ENCODE results near the gene TPSG1.

The TPSG1 gene

DNA sequence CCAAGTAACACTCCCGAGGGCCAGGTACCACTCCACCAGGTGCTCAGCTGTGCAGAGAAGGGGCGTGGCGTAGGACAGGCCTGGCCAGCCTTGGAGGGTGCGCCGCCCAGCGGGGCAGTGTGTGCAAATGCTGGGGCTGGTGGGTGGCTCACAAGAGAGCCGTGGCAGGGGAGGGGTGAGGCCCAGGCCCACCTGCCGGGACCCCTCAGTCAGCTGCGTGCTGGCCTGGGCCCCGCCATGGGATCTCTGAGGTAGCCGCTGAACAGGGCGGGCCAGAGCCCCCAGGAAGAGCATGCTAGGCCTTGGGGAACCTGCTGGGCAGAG is 8.8 kb downstream of the TPSG1 start:
- H3K9me3 ChIP-seq (ENCODE audit: insufficient read depth, low read length, severe bottlenecking) = no peaks in the 10 kb centered on the region
- TF ChIP-seq EZH2 (IDR thresholded peaks at IDR 0.05; ENCODE audit: borderline replicate concordance, low read depth, low read length, severe bottlenecking) = no peak
- TF ChIP-seq CTCF (IDR thresholded peaks at IDR 0.05; ENCODE audit: borderline replicate concordance, extremely low read depth, low read length, poor library complexity, severe bottlenecking) = no peak
- no peaks in the 10 kb centered on the region for H3K27me3 ChIP-seq (ENCODE audit: insufficient read depth, low read length, poor library complexity)
- ATAC-seq (ENCODE audit: insufficient read depth, low read depth) (no peak), DNase-seq (no peak)
- H3K4me1 ChIP-seq (ENCODE audit: insufficient read depth, low read length) = no peaks in the 10 kb centered on the region
- H3K9ac ChIP-seq (ENCODE audit: low read depth, low read length) = no peak overlapping the region
- H3K4me3 ChIP-seq (ENCODE audit: low read depth in 1 of 2, low read length in 2 of 2) = no peak overlapping the region
- H3K27ac ChIP-seq (ENCODE audit: low read length) = no peak overlapping the region
- H3K4me2 ChIP-seq (ENCODE audit: insufficient read depth, low read length) = no peak overlapping the region
- H2AFZ ChIP-seq (ENCODE audit: low read depth, low read length) = no peak overlapping the region
- H3K36me3 ChIP-seq (ENCODE audit: insufficient read depth, low read length) = no peaks in the 10 kb centered on the region
- H4K20me1 ChIP-seq (ENCODE audit: insufficient read depth, low read length) = peaks cover 4% of the 10 kb centered on the region; the same call in 1 of the 2 replicates
- no peaks in the 10 kb centered on the region for H3K79me2 ChIP-seq (ENCODE audit: insufficient read depth, low read length)

DNA sequence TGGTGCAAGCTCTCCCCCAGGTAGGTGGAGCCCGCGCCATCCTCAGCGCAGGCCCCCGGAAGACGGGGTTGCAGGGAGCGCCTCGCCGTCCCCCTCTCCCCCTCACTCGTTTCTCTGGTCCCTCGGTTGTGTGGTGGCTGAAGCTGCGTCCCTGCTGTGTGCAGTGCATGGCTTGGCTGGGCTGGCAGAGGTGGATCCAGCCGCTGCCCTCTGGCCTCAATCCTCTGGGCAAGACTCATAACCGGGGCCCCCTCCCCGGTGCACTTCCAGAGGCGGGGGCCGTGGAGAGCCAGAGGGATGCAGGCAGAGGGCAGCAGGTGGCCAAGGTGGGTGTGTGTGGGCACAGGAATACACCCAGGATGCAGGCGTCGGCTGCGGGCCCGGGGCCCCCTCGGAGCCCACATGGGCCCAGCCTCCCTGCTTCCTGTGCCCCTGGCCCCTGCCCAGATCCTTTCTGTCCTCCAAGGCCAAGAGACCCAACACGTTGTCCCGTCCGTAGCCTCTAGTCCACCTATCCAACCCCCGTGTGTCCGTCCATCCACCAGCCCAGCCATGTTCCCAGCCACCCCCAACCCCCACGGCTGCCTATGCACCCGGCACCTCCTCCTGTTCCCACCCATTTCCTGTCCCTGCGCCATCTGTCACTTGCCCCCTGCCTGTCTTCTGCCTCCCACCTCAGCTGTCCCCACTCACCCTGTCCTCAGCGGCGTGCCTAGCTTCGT is 9.3 kb downstream of the TPSG1 start:
- no peak for TF ChIP-seq CTCF (IDR thresholded peaks at IDR 0.05; ENCODE audit: borderline replicate concordance, extremely low read depth, low read length, poor library complexity, severe bottlenecking)
- TF ChIP-seq EZH2 (IDR thresholded peaks at IDR 0.05; ENCODE audit: borderline replicate concordance, low read depth, low read length, severe bottlenecking) = no peak
- no peaks in the 10 kb centered on the region for H3K36me3 ChIP-seq (ENCODE audit: insufficient read depth, low read length)
- peaks cover 4% of the 10 kb centered on the region; the same call in 1 of the 2 replicates for H4K20me1 ChIP-seq (ENCODE audit: insufficient read depth, low read length)
- no peak overlapping the region for H3K27ac ChIP-seq (ENCODE audit: low read length)
- no peaks in the 10 kb centered on the region for H3K79me2 ChIP-seq (ENCODE audit: insufficient read depth, low read length)
- no peak overlapping the region for H3K4me3 ChIP-seq (ENCODE audit: low read depth in 1 of 2, low read length in 2 of 2)
- no peaks in the 10 kb centered on the region for H3K4me1 ChIP-seq (ENCODE audit: insufficient read depth, low read length)
- DNase-seq (no peak), ATAC-seq (ENCODE audit: insufficient read depth, low read depth) (0 out of 3 replicates have a peak, but pooled peaks have one; percentile 33)
- H3K27me3 ChIP-seq (ENCODE audit: insufficient read depth, low read length, poor library complexity) = no peaks in the 10 kb centered on the region
- H2AFZ ChIP-seq (ENCODE audit: low read depth, low read length) = no peak overlapping the region
- no peak overlapping the region for H3K4me2 ChIP-seq (ENCODE audit: insufficient read depth, low read length)
- H3K9me3 ChIP-seq (ENCODE audit: insufficient read depth, low read length, severe bottlenecking) = no peaks in the 10 kb centered on the region
- H3K9ac ChIP-seq (ENCODE audit: low read depth, low read length) = no peak overlapping the region

DNA sequence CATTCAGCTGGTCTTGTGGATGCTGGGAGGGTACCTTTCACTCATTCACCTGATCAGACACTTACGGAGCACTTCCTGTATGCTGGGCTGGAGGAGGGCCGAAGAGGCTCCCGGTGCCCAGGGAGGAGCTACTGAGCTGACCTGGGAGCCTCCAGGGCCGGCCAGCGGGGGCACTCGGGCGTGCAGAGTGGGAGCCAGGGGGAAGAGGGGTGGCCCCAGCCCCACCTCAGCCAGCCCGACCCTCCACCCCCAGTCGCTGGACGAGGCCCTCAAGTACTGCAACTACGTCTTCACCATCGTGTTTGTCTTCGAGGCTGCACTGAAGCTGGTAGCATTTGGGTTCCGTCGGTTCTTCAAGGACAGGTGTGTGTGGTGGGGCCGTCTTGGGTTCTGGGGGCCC is 10.3 kb downstream of the TPSG1 start:
- H3K27me3 ChIP-seq (ENCODE audit: insufficient read depth, low read length, poor library complexity) = no peaks in the 10 kb centered on the region

More for the DNA sequence above, 10.3 kb downstream of the TPSG1 start:
- H3K79me2 ChIP-seq (ENCODE audit: insufficient read depth, low read length) = no peaks in the 10 kb centered on the region
- no peak overlapping the region for H3K27ac ChIP-seq (ENCODE audit: low read length)
- no peaks in the 10 kb centered on the region for H3K4me1 ChIP-seq (ENCODE audit: insufficient read depth, low read length)
- DNase-seq (no peak), ATAC-seq (ENCODE audit: insufficient read depth, low read depth) (no peak)
- H2AFZ ChIP-seq (ENCODE audit: low read depth, low read length) = no peak overlapping the region
- peaks cover 4% of the 10 kb centered on the region; the same call in 1 of the 2 replicates for H4K20me1 ChIP-seq (ENCODE audit: insufficient read depth, low read length)
- no peak overlapping the region for H3K4me2 ChIP-seq (ENCODE audit: insufficient read depth, low read length)
- no peaks in the 10 kb centered on the region for H3K9me3 ChIP-seq (ENCODE audit: insufficient read depth, low read length, severe bottlenecking)
- H3K9ac ChIP-seq (ENCODE audit: low read depth, low read length) = no peak overlapping the region
- no peaks in the 10 kb centered on the region for H3K36me3 ChIP-seq (ENCODE audit: insufficient read depth, low read length)
- no peak for TF ChIP-seq CTCF (IDR thresholded peaks at IDR 0.05; ENCODE audit: borderline replicate concordance, extremely low read depth, low read length, poor library complexity, severe bottlenecking)
- no peak for TF ChIP-seq EZH2 (IDR thresholded peaks at IDR 0.05; ENCODE audit: borderline replicate concordance, low read depth, low read length, severe bottlenecking)
- no peak overlapping the region for H3K4me3 ChIP-seq (ENCODE audit: low read depth in 1 of 2, low read length in 2 of 2)
